ENCODE results near the gene TIGD1.

Gene TIGD1

DNA sequence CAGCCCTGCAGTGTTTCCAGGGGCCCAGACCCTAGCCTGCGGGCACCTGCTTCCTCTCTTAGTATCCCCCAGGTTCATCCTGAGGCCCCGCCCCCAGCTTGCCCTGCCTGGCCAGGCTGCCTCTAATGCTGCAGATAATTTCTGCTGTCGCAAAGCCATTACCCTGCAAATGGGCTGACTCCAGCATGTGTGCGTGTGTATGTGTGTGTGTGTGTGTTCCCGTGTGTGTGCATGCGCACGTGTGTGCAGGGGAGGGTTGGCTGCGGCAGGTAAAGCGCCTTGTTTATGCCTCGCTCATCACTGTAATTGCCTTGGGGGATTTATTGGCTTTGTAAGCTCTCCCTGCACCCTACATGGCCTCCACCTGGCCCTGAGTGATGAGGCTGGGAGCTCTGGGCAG, 37.8 kb downstream of the TIGD1 start:
- Histone ChIP-seq H3K27me3 (ENCODE audit: control insufficient read depth, insufficient read depth, low read length) (no peaks in the 10 kb centered on the region), H3K36me3 (ENCODE audit: control insufficient read depth, insufficient read depth, low read length) (no peaks in the 10 kb centered on the region), H3K27ac (no peak overlapping the region), H3K4me1 (no peaks in the 10 kb centered on the region), H3K4me3 (ENCODE audit: low read depth, low read length) (no peak overlapping the region), H2AFZ (no peak overlapping the region), H3K9ac (no peak overlapping the region), H3K4me2 (ENCODE audit: low read length) (no peak overlapping the region), H3K9me3 (ENCODE audit: control insufficient read depth, low read length) (no peaks in the 10 kb centered on the region), H3K79me2 (no peaks in the 10 kb centered on the region)
- TF ChIP-seq CTCF (IDR thresholded peaks at IDR 0.05): no peak

DNA sequence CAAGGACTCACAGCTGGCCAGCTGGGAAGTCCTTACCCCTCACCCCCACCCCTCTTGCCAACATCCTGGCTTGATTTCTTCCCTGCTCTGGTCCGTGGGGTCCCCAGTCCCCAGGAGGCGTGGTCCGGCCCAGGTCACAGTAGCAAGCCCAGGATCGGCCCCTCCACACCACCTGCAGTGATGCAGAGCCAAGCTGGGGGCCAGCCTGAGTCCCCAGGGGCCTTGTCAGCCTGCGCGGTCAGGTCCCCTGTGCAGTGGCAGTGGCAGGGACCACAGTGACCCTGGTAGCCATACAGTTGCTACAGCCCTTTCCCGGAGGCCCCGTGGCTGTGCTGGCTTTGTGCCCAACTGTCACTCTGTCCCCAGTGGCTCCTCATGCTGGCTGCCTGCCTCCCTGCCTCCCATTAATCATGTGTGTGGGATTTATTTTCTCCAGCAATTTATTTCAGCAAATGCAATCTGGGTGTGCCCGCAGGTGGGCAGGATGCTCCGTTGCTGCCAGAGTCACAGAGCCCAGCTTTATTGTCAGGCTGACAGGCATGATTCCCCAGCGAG, 38.9 kb downstream of the TIGD1 start:
- Histone ChIP-seq H3K36me3 (ENCODE audit: control insufficient read depth, insufficient read depth, low read length) (no peaks in the 10 kb centered on the region), H3K27ac (no peak overlapping the region), H3K27me3 (ENCODE audit: control insufficient read depth, insufficient read depth, low read length) (no peaks in the 10 kb centered on the region), H3K4me2 (ENCODE audit: low read length) (no peak overlapping the region), H2AFZ (no peak overlapping the region), H3K9me3 (ENCODE audit: control insufficient read depth, low read length) (no peaks in the 10 kb centered on the region), H3K4me3 (ENCODE audit: low read depth, low read length) (no peak overlapping the region), H3K79me2 (no peaks in the 10 kb centered on the region), H3K4me1 (no peaks in the 10 kb centered on the region), H3K9ac (no peak overlapping the region)
- TF ChIP-seq CTCF (IDR thresholded peaks at IDR 0.05): no peak

- TF ChIP-seq CTCF (IDR thresholded peaks at IDR 0.05): no peak
- no peaks in the 10 kb centered on the region for H3K27me3 ChIP-seq (ENCODE audit: control insufficient read depth, insufficient read depth, low read length)
- no peak overlapping the region for H3K4me2 ChIP-seq (ENCODE audit: low read length)
- no peaks in the 10 kb centered on the region for H3K79me2 ChIP-seq
- H3K9me3 ChIP-seq (ENCODE audit: control insufficient read depth, low read length): no peaks in the 10 kb centered on the region
- no peak overlapping the region for H3K9ac ChIP-seq
- H2AFZ ChIP-seq: no peak overlapping the region
- no peaks in the 10 kb centered on the region for H3K4me1 ChIP-seq
- H3K27ac ChIP-seq: no peak overlapping the region
- no peaks in the 10 kb centered on the region for H3K36me3 ChIP-seq (ENCODE audit: control insufficient read depth, insufficient read depth, low read length)
- H3K4me3 ChIP-seq (ENCODE audit: low read depth, low read length): no peak overlapping the region
These were observed 42.1 kb downstream of the TIGD1 start for GRCh38 chr2:232508251-232508650.

DNA sequence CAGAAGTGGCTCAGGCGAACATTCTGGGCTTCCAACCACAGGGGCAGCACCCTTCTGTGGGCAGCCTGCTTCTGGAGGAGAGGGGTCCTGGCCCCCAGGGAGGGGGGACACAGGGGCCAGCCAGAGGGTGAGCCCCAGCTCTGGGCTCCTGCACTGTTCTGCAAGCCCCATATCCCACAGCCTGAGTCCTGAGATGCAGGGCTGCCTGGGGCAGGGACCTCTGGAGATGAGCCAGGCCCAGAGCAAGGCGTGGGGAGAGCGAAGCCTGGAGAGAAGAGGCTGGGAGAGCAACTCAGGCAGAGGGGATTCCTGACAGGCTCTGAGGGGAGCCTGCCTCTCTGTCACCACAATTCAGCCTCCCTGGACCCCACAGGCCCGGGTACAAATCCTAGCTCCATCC, 43.6 kb downstream of the TIGD1 start:
- H3K36me3 ChIP-seq (ENCODE audit: control insufficient read depth, insufficient read depth, low read length): no peaks in the 10 kb centered on the region
- no peak overlapping the region for H2AFZ ChIP-seq
- H3K9ac ChIP-seq: no peak overlapping the region
- no peak overlapping the region for H3K4me3 ChIP-seq (ENCODE audit: low read depth, low read length)
- no peaks in the 10 kb centered on the region for H3K4me1 ChIP-seq
- no peak overlapping the region for H3K27ac ChIP-seq
- no peaks in the 10 kb centered on the region for H3K27me3 ChIP-seq (ENCODE audit: control insufficient read depth, insufficient read depth, low read length)
- no peaks in the 10 kb centered on the region for H3K79me2 ChIP-seq
- no peaks in the 10 kb centered on the region for H3K9me3 ChIP-seq (ENCODE audit: control insufficient read depth, low read length)
- TF ChIP-seq CTCF (IDR thresholded peaks at IDR 0.05): no peak
- H3K4me2 ChIP-seq (ENCODE audit: low read length): no peak overlapping the region

DNA sequence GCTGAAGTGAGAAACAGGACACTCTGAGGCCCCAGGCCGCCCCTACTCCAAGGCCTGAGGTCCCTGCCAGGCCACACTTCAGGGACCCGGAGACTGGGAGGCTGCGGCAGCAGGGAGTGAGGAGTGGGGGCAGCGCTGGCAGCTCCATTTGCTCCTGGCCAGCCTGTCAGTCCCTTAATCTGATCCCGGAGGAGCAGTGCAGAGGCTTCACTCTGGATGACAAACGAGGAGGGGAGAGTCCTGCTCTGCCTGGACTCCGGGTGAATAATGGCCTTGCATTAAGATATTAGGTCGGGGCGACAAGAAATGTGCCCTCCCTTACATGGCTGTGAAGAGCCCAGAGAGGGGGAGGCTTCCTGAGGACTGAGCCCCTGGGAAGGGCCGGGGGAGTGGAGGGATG, 44.5 kb downstream of the TIGD1 start:
- H3K79me2 ChIP-seq: no peaks in the 10 kb centered on the region
- TF ChIP-seq CTCF (IDR thresholded peaks at IDR 0.05): no peak
- no peaks in the 10 kb centered on the region for H3K36me3 ChIP-seq (ENCODE audit: control insufficient read depth, insufficient read depth, low read length)
- H3K4me1 ChIP-seq: no peaks in the 10 kb centered on the region
- no peak overlapping the region for H3K9ac ChIP-seq
- no peaks in the 10 kb centered on the region for H3K9me3 ChIP-seq (ENCODE audit: control insufficient read depth, low read length)
- no peaks in the 10 kb centered on the region for H3K27me3 ChIP-seq (ENCODE audit: control insufficient read depth, insufficient read depth, low read length)
- no peak overlapping the region for H2AFZ ChIP-seq
- no peak overlapping the region for H3K27ac ChIP-seq
- no peak overlapping the region for H3K4me3 ChIP-seq (ENCODE audit: low read depth, low read length)
- H3K4me2 ChIP-seq (ENCODE audit: low read length): no peak overlapping the region
